Measurements from ENCODE around the gene NUP210.

GRCh38 chr3:13313813-13314212 lies 106.3 kb downstream of the NUP210 start:
- TF ChIP-seq EZH2phosphoT487 (IDR thresholded peaks at IDR 0.05; ENCODE audit: borderline replicate concordance, low read length): no peak
- no peak for TF ChIP-seq CTCF (conservative IDR thresholded peaks at IDR 0.05; ENCODE audit: low read depth, low read length)
- TF ChIP-seq EZH2 (IDR thresholded peaks at IDR 0.05; ENCODE audit: low read length, unreplicated experiment): no peak
